D721Med (cell line): Measurements from ENCODE around the gene MEP1B.
"Not testable (repeated sequence)": the region's sequence is repeated elsewhere in the genome, so short reads cannot be mapped to it uniquely, and the experiment has no call there.

ENCODE experiments used
- DNase-seq: peaks from one replicate; pipeline ENCODE4 v3.0.0; 2011; ENCODE audit warnings: low spot score; ENCODE audit not compliant: insufficient read length
- FAIRE-seq: peaks from 2 replicates; lab custom pipeline; 2011; peaks lifted over from hg19 to GRCh38; lab: Jason Lieb, UNC
- CTCF ChIP-seq: IDR thresholded peaks from 2 replicates; pipeline ENCODE4 v1.5.1; 2012; ENCODE audit warnings: mild to moderate bottlenecking, control low read depth; ENCODE audit not compliant: insufficient read depth; ENCODE audit errors: missing control alignments

The MEP1B gene

GRCh38 chr18:32189790-32190189 lies at the start of gene MEP1B:
TSS of gene MEP1B (plus strand) at chr18:32190039. CDS start at chr18:32190071, 32 bp downstream.
- no peak for TF ChIP-seq CTCF
- FAIRE-seq (no peak), DNase-seq (no peak)

GRCh38 chr18:32148185-32148870 lies 41.5 kb upstream of the MEP1B start:
- DNase-seq, result no peak
- TF ChIP-seq CTCF, result no peak
- no peak for FAIRE-seq

GRCh38 chr18:32152705-32153448 lies 37.0 kb upstream of the MEP1B start:
- FAIRE-seq (no peak), DNase-seq (no peak)
- TF ChIP-seq CTCF, result no peak

GRCh38 chr18:32156855-32157254 lies 33.0 kb upstream of the MEP1B start:
- DNase-seq (no peak), FAIRE-seq (no peak)
- TF ChIP-seq CTCF, result no peak

- no peak for FAIRE-seq
- TF ChIP-seq CTCF, result no peak
- no peak for DNase-seq
Measured at GRCh38 chr18:32157580-32157979, 32.3 kb upstream of the MEP1B start.

GRCh38 chr18:32158108-32158624 lies 31.7 kb upstream of the MEP1B start:
- FAIRE-seq, result peak; percentile 99
- peak; percentile 91 for TF ChIP-seq CTCF
- DNase-seq, result peak; percentile 50

- not testable (repeated sequence) for FAIRE-seq
Measured at GRCh38 chr18:32158631-32159030, 31.2 kb upstream of the MEP1B start.

More at GRCh38 chr18:32158631-32159030, 31.2 kb upstream of the MEP1B start:
- DNase-seq, result not testable (repeated sequence)
